PC-9 (cell line): Measurements from ENCODE around the gene ARSI. TPM values are rescaled to one million over a fixed set of nuclear protein-coding genes. Genes with fewer than 3 reads are reported as not detected.

Experiments
- BruUV-seq: library from RNA; stranded (reverse); fragments of 400-500 nt; replicated peaks from 2 replicates; lab custom pipeline; 2021; lab: Mats Ljungman, UMichigan
- CTCF ChIA-PET: fragments of 300-600 bp; sonication (Branson Sonifier 250); formaldehyde crosslinking; loops from one replicate; lab custom pipeline; 2022; ENCODE audit warnings: antibody characterized with exemption; lab: Charles Lee
- POLR2A ChIA-PET: fragments of 300-600 bp; sonication (Branson Sonifier 250); formaldehyde crosslinking; loops from one replicate; lab custom pipeline; 2022; ENCODE audit warnings: antibody characterized with exemption; ENCODE audit not compliant: unreplicated experiment; lab: Charles Lee
- DNase-seq, 2 experiments: peaks; one replicate each; pipeline versions ENCODE4 v3.0.0 to v3.0.0-alpha.2; 2015 to 2022; ENCODE audit warnings: mixed read lengths in 1 of 2
- H2AFZ ChIP-seq: fragments of 200-600 bp; sonication (generic); 2 replicates; pipeline ENCODE4 v1.8.1; 2017; ENCODE audit warnings: antibody characterized with exemption
- H3F3A ChIP-seq: fragments of 200-600 bp; sonication (generic); 2 replicates; pipeline ENCODE4 v1.8.1; 2017; ENCODE audit warnings: antibody characterized with exemption, mild to moderate bottlenecking, low read depth; ENCODE audit not compliant: insufficient read depth
- H3K27ac ChIP-seq: fragments of 200-600 bp; sonication (generic); 2 replicates; pipeline ENCODE4 v1.6.1; 2016; ENCODE audit warnings: mixed run types
- H3K27me3 ChIP-seq: fragments of 200-600 bp; sonication (generic); 2 replicates; pipeline ENCODE4 v1.6.1; 2016; ENCODE audit warnings: low read depth, mixed run types; ENCODE audit not compliant: insufficient read depth
- H3K36me3 ChIP-seq: fragments of 200-600 bp; sonication (generic); 2 replicates; pipeline ENCODE4 v1.6.1; 2016; ENCODE audit warnings: low read depth, mixed run types
- H3K4me1 ChIP-seq: fragments of 200-600 bp; sonication (generic); replicated peaks from 2 replicates; pipeline ENCODE4 v1.6.1; 2016; ENCODE audit warnings: mixed run types; ENCODE audit not compliant: insufficient read depth
- H3K4me2 ChIP-seq: fragments of 200-600 bp; sonication (generic); 2 replicates; pipeline ENCODE4 v1.6.1; 2017; ENCODE audit warnings: mixed run types
- H3K4me3 ChIP-seq: fragments of 200-600 bp; sonication (generic); 2 replicates; pipeline ENCODE4 v1.6.1; 2016; ENCODE audit warnings: mixed run types
- H3K79me2 ChIP-seq: fragments of 200-600 bp; sonication (generic); 2 replicates; pipeline ENCODE4 v1.6.1; 2017; ENCODE audit warnings: low read depth, mixed run types
- H3K9me2 ChIP-seq: fragments of 200-600 bp; sonication (generic); 2 replicates; pipeline ENCODE4 v1.8.1; 2017; ENCODE audit warnings: mild to moderate bottlenecking; ENCODE audit not compliant: insufficient read depth
- H3K9me3 ChIP-seq: fragments of 200-600 bp; sonication (generic); 2 replicates; pipeline ENCODE4 v1.8.1; 2016; ENCODE audit warnings: low read depth; ENCODE audit not compliant: insufficient read depth
- H4K20me1 ChIP-seq: fragments of 200-600 bp; sonication (generic); 2 replicates; pipeline ENCODE4 v1.8.1; 2017; ENCODE audit not compliant: insufficient read depth
- CTCF ChIP-seq: fragments of 200-600 bp; sonication (generic); conservative IDR thresholded peaks from 2 replicates; pipeline ENCODE4 v1.6.1; 2017; ENCODE audit warnings: mixed run types, antibody characterized with exemption, mild to moderate bottlenecking, moderate library complexity
- EZH2 ChIP-seq: fragments of 200-600 bp; sonication (generic); IDR thresholded peaks from 2 replicates; pipeline ENCODE4 v1.8.0; 2017; ENCODE audit warnings: antibody characterized with exemption, low read depth
- intact Hi-C: fragments of 100-400 bp; cut with micrococcal nuclease; formaldehyde crosslinking; loops from one replicate; pipeline ENCODE4 v1.10.0; 2022; ENCODE audit not compliant: unreplicated experiment
- total RNA-seq: library from RNA; stranded (reverse); gene quantifications from 2 replicates; pipeline ENCODE4 v1.2.3, GENCODE V29; 2021

The ARSI gene
- total RNA-seq, 1 experiment from 2014 or later, result 2.6 TPM

DNA sequence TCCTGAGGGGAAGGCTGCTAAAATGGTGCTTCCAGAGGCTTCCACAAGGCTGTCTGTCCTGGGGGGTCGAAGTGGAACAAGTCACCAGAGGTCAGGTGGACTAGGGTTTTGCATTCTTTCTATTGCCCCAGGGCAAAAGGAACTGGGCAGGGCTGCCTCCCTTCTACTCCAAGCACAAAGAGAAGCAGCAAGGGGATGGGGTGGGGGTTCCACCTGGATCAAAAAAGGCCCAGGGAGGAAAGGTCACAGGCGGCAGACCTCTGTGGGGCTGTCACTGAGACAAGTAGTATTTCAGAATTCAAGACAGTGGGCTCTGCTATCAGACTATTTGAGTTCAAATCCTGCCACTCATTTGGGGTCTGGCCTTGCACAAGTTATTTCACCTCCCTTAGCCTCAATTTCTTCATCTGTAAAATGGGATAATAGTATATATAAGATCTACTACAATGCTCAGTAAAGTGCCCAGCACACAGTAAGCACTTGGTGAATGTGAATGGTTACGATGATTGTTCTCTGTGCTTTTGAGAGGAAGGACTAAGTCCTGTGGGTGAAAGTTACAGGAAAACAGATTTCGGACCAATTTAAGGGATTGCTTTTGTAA lies 1.9 kb upstream of the ARSI start:
- no peak for DNase-seq
- no peak overlapping the region for H3K4me3 ChIP-seq
- intact Hi-C loops, result loop anchor here (5.0 kb wide), 1 partner anchor 48 kb away; no protein-coding TSS in a partner anchor
- POLR2A ChIA-PET, result no interaction called here
- no peaks in the 10 kb centered on the region for H4K20me1 ChIP-seq
- TF ChIP-seq EZH2, result no peak
- TF ChIP-seq CTCF, result no peak
- peaks cover 15% of the 10 kb centered on the region for H3K4me1 ChIP-seq
- H3K27me3 ChIP-seq, result no peaks in the 10 kb centered on the region
- peaks cover 9% of the 10 kb centered on the region for H3F3A ChIP-seq
- no peak overlapping the region for H2AFZ ChIP-seq
- H3K27ac ChIP-seq, result no peak overlapping the region
- H3K9me3 ChIP-seq, result no peaks in the 10 kb centered on the region
- H3K79me2 ChIP-seq, result no peaks in the 10 kb centered on the region
- H3K9me2 ChIP-seq, result no peaks in the 10 kb centered on the region
- H3K4me2 ChIP-seq, result no peak overlapping the region; the same call in 1 of the 2 replicates
- no TSS peak for BruUV-seq
- no peaks in the 10 kb centered on the region for H3K36me3 ChIP-seq
- CTCF ChIA-PET, result no interaction called here

- H3K9me3 ChIP-seq, result no peaks in the 10 kb centered on the region
- CTCF ChIA-PET, result interaction anchor here (1.2 kb wide), 1 partner anchor 12 kb away, joined by 3 read pairs; no protein-coding TSS in a partner anchor
- POLR2A ChIA-PET, result interaction anchor here (0.6 kb wide), 1 partner anchor 19 kb away, joined by 3 read pairs; no protein-coding TSS in a partner anchor
- H3K4me2 ChIP-seq, result no peak overlapping the region; the same call in 1 of the 2 replicates
- H3K36me3 ChIP-seq, result no peaks in the 10 kb centered on the region
- no peaks in the 10 kb centered on the region for H4K20me1 ChIP-seq
- H2AFZ ChIP-seq, result no peak overlapping the region
- no peak overlapping the region for H3K4me3 ChIP-seq
- DNase-seq, result no peak
- no peak for TF ChIP-seq EZH2
- no peak for TF ChIP-seq CTCF
- H3K79me2 ChIP-seq, result no peaks in the 10 kb centered on the region
- no peaks in the 10 kb centered on the region for H3K9me2 ChIP-seq
- H3F3A ChIP-seq, result peaks cover 15% of the 10 kb centered on the region
- intact Hi-C loops, result loop anchor here (5.0 kb wide), 1 partner anchor 48 kb away; no protein-coding TSS in a partner anchor
- no TSS peak for BruUV-seq
- no peak overlapping the region for H3K27ac ChIP-seq
- H3K4me1 ChIP-seq, result peaks cover 15% of the 10 kb centered on the region
- H3K27me3 ChIP-seq, result no peaks in the 10 kb centered on the region
Observed at GRCh38 chr5:150303660-150304386, 1.1 kb upstream of the ARSI start.

DNA sequence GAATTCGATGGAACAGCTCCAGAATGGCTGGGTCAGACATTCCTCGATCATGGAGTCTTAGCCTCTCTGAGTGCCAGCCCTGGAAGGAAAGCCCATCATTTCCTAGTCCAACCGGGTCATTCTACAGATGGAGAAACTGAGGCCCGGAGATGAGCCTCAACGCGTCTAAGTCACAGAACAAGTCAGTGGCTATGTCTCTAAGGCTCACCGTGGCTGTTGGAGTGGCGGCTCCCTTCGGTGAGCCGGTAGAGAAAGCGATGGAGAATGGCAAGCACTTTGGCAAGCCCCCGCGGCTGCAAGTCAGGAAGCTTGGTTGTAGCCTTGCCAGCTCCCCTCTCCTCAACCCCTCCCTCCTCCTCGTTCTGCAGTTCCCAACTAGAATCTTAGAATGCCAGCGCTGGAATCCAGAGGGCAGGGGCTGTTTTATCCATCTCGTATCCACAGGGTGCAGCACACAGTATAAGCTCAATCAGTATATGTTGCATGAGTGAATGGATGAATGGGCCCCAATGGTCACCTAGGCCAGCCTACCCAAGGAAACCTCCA lies 438 bp upstream of the ARSI start:
- Histone ChIP-seq H3K4me1 (peaks cover 15% of the 10 kb centered on the region), H3K27me3 (no peaks in the 10 kb centered on the region), H3K9me2 (no peaks in the 10 kb centered on the region), H3K27ac (no peak overlapping the region), H3K4me3 (no peak overlapping the region; the same call in 1 of the 2 replicates), H3K79me2 (no peaks in the 10 kb centered on the region), H4K20me1 (no peaks in the 10 kb centered on the region), H3F3A (peaks cover 18% of the 10 kb centered on the region), H3K9me3 (no peaks in the 10 kb centered on the region), H3K36me3 (no peaks in the 10 kb centered on the region), H3K4me2 (peak overlapping the region; percentile 66), H2AFZ (peak overlapping the region; percentile 58; the same call in 1 of the 2 replicates)
- intact Hi-C loops, result loop anchor here (5.0 kb wide), 1 partner anchor 49 kb away; no protein-coding TSS in a partner anchor
- BruUV-seq, result no TSS peak
- TF ChIP-seq CTCF (no peak), EZH2 (no peak)
- DNase-seq, result no peak
- ChIA-PET CTCF (interaction anchor here (1.0 to 1.2 kb wide), 2 partner anchors 13 to 29 kb away, joined by 3 read pairs; no protein-coding TSS in a partner anchor), POLR2A (interaction anchor here (0.6 kb wide), 1 partner anchor 20 kb away, joined by 3 read pairs; no protein-coding TSS in a partner anchor)
